ENCODE measurements around the gene POLR2L.

The POLR2L gene

DNA sequence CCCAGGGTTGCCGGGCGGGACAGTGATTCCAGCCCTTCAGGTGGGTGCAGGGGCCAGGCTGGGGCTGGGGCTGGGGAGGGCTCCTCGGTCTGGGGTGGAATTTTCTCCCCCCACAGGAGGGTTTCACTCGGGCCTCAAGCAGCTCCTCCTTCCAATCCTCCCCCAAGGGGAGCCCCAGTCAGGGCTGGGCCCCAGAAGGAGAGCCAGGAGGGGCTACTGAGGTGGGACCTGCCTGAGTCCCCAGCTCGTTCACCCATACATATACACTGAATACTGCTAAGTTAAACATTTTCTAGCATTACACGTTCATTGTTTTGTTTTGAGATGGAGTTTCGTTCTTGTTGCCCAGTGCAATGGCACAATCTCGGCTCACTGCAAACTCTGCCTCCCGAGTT, 16.1 kb downstream of the POLR2L start:
- Histone ChIP-seq H3K27me3 (replicated peaks; ENCODE audit: control insufficient read depth, insufficient read depth, low read length) (no peaks in the 10 kb centered on the region), H3K4me3 (replicated peaks; ENCODE audit: low read depth, low read length) (no peak overlapping the region), H3K36me3 (ENCODE audit: control insufficient read depth, insufficient read depth, low read length) (peaks cover 4% of the 10 kb centered on the region; the same call in 1 of the 2 replicates)
- TF ChIP-seq, protein P1, sequence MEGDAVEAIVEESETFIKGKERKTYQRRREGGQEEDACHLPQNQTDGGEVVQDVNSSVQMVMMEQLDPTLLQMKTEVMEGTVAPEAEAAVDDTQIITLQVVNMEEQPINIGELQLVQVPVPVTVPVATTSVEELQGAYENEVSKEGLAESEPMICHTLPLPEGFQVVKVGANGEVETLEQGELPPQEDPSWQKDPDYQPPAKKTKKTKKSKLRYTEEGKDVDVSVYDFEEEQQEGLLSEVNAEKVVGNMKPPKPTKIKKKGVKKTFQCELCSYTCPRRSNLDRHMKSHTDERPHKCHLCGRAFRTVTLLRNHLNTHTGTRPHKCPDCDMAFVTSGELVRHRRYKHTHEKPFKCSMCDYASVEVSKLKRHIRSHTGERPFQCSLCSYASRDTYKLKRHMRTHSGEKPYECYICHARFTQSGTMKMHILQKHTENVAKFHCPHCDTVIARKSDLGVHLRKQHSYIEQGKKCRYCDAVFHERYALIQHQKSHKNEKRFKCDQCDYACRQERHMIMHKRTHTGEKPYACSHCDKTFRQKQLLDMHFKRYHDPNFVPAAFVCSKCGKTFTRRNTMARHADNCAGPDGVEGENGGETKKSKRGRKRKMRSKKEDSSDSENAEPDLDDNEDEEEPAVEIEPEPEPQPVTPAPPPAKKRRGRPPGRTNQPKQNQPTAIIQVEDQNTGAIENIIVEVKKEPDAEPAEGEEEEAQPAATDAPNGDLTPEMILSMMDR (IDR thresholded peaks at IDR 0.05; ENCODE audit: insufficient read depth, low read length, poor library complexity, severe bottlenecking) = no peak
- no peak for DNase-seq (ENCODE audit: extremely low read depth, insufficient read length)

DNA sequence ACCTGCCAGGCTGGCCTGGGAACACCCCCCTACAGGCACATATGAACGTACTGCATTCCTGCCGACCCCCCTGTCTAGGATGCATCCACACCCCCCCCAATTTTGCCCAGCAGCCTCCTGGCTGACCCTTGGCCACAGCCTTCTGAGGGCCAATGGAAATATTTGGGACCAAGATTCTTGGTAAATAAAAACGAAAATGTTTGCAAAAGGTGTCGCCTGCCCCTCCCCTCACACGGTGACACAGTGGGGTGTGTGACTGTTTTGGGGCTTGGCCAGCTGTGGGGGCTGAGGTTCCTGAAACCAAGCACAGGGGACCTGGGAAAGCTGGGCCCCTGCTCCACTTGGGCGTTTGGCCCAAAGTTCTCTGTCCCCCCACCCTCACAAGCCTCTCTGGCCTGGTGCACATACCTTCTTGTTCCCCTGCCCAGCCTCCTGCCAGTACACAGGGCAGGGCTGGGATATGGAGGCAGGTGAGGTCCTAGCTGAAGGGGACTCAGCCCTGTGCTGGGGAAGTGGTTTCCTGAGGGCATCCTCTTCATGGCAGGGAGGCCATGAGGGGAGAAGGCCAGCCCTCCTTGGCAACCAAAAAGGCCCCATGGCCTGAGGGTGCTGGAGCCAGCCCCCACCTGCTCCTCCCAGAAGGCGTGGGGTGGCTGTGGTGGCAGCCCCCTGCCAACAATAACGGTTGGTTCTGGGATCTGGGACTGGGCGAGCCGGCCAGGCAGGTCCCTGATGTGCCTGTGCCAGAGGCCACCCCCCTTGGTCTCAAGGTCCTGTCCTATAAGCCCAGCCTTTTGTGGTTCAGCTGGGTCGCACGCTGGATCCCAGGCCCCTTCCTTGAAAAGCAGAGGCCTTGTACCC, 16.7 kb downstream of the POLR2L start:
- TF ChIP-seq, protein P1 (IDR thresholded peaks at IDR 0.05; ENCODE audit: insufficient read depth, low read length, poor library complexity, severe bottlenecking) = no peak
- no peak for DNase-seq (ENCODE audit: extremely low read depth, insufficient read length)
- Histone ChIP-seq H3K27me3 (replicated peaks; ENCODE audit: control insufficient read depth, insufficient read depth, low read length) (no peaks in the 10 kb centered on the region), H3K36me3 (ENCODE audit: control insufficient read depth, insufficient read depth, low read length) (peaks cover 4% of the 10 kb centered on the region; the same call in 1 of the 2 replicates), H3K4me3 (replicated peaks; ENCODE audit: low read depth, low read length) (no peak overlapping the region)

DNA sequence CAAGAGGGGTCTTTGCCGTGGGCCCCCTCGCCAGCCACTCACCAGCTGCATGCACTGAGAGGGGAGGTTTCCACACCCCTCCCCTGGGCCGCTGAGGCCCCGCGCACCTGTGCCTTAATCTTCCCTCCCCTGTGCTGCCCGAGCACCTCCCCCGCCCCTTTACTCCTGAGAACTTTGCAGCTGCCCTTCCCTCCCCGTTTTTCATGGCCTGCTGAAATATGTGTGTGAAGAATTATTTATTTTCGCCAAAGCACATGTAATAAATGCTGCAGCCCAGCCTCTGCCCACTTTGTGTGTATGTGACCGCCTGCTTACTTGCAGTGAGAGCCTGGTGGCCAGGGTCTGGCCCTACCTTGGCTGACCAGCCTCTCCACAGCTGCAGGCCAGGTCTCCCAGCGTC, 17.4 kb downstream of the POLR2L start:
- Histone ChIP-seq H3K4me3 (replicated peaks; ENCODE audit: low read depth, low read length) (no peak overlapping the region), H3K27me3 (replicated peaks; ENCODE audit: control insufficient read depth, insufficient read depth, low read length) (no peaks in the 10 kb centered on the region), H3K36me3 (ENCODE audit: control insufficient read depth, insufficient read depth, low read length) (peaks cover 4% of the 10 kb centered on the region; the same call in 1 of the 2 replicates)
- DNase-seq (ENCODE audit: extremely low read depth, insufficient read length) = no peak
- TF ChIP-seq, protein P1 (IDR thresholded peaks at IDR 0.05; ENCODE audit: insufficient read depth, low read length, poor library complexity, severe bottlenecking) = no peak

DNA sequence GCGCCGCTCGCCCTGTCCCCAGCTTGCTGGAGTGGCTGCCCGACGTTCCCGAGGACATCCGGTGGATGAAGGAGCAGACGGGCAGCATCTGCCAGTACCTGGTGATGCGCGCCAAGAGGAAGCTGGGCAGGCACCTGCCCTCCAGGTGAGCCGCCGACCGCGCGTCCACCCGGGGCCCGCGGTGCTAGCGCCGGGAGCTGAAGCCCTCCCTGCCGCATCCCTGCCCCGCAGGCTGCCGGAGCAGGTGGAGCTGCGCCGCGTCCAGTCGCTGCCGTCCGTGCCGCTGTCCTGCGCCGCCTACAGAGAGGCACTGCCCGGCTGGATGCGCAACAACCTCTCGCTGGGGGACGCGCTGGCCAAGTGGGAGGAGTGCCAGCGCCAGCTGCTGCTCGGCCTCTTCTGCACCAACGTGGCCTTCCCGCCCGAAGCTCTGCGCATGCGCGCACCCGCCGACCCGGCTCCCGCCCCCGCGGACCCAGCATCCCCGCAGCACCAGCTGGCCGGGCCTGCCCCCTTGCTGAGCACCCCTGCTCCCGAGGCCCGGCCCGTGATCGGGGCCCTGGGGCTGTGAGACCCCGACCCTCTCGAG, 17.9 kb downstream of the POLR2L start:
- Histone ChIP-seq H3K4me3 (replicated peaks; ENCODE audit: low read depth, low read length) (no peak overlapping the region), H3K36me3 (ENCODE audit: control insufficient read depth, insufficient read depth, low read length) (peaks cover 4% of the 10 kb centered on the region; the same call in 1 of the 2 replicates), H3K27me3 (replicated peaks; ENCODE audit: control insufficient read depth, insufficient read depth, low read length) (no peaks in the 10 kb centered on the region)
- DNase-seq (ENCODE audit: extremely low read depth, insufficient read length) = no peak
- TF ChIP-seq, protein P1 (IDR thresholded peaks at IDR 0.05; ENCODE audit: insufficient read depth, low read length, poor library complexity, severe bottlenecking) = no peak

DNA sequence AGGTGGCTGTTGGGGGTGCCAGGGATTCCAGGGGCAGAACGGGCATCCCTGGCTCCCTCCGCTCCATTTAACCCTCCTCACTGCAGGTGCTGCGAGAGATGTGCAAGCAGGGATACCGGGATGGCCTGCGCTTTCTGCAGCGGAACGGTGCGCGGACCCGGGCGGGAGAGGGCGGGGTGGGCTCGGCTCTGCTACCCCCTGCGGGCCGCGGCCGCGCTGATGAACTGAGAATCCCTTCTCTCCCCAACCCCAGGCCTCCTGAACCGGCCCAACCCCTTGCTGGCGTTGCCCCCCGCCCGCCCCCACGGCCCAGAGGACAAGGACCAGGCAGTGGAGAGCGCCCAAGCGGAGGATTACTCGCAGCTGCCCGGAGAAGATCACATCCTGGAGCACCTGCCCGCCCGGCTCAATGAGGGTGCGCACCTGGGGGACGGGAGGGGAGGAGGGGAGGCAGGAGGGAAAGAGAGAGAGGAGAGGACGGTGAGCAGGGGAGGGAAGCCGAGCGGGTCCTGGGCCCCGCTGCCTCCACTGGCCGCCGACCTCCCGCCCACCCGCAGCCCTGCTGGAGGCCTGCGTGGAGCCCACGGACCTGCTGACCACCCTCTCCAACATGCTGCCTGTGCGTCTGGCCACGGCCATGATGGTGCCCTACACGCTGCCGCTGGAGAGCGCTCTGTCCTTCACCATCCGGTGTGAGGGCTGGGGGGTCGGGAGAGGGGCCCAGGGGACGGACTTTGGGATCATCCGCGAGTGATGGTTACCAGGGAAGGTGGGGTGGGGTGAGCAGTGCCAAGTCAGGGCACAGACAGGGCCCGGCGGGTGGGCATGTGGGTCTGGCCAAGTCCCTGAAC, 18.7 kb downstream of the POLR2L start:
- peaks cover 4% of the 10 kb centered on the region; the same call in 1 of the 2 replicates for H3K36me3 ChIP-seq (ENCODE audit: control insufficient read depth, insufficient read depth, low read length)
- H3K4me3 ChIP-seq (replicated peaks; ENCODE audit: low read depth, low read length) = no peak overlapping the region
- DNase-seq (ENCODE audit: extremely low read depth, insufficient read length) = no peak
- H3K27me3 ChIP-seq (replicated peaks; ENCODE audit: control insufficient read depth, insufficient read depth, low read length) = no peaks in the 10 kb centered on the region
- TF ChIP-seq, protein P1 (IDR thresholded peaks at IDR 0.05; ENCODE audit: insufficient read depth, low read length, poor library complexity, severe bottlenecking) = no peak

Data from GM06990 (cell line).